K562 (cell line): ENCODE measurements around the gene TSGA10IP.

ENCODE experiments used
- ARID3B ChIP-seq: fragments of 250-450 bp; sonication (Bioruptor Pico); IDR thresholded peaks from 2 replicates; pipeline ENCODE4 v1.4.0; 2020; ENCODE audit warnings: borderline replicate concordance
- KDM4B ChIP-seq, 2 experiments: fragments of 450-650 bp in 1 of 2; sonication (generic) in 1 of 2; IDR thresholded peaks; 2 replicates each; pipeline ENCODE4 v1.6.1; 2016 to 2017; ENCODE audit warnings: borderline replicate concordance in 2 of 2, antibody characterized with exemption in 1 of 2, low read depth in 1 of 2, mild to moderate bottlenecking in 1 of 2
- RBM39 ChIP-seq: fragments of 200-400 bp; formaldehyde crosslinking; optimal IDR thresholded peaks from 2 replicates; pipeline ENCODE3; 2018; ENCODE audit warnings: low read depth, low read length

DNA sequence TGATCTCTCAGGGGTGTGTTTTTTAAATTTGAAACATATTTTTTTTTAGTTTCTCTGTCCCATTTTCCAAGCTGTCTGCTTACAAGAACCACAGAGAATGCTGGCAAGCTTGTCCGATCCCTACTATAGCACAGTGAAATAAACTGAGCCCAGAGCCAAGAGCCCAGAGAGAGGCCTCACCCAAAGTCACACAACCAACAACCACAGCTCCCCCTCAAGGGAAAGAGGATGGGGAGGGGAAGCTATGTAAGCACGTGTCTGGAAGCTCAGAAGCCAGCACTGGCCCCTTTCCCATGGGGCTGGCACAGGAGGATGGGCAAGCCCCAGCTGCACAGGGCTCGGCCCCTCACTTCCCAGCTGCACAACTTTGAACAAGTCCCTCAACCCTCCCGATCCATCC lies 13.0 kb downstream of the TSGA10IP start:
- no peak for TF ChIP-seq RBM39
- no peak for TF ChIP-seq ARID3B (CRISPR knock-in tag)
- TF ChIP-seq KDM4B (IDR thresholded peaks at IDR 0.05; ENCODE audit: borderline replicate concordance in 2 of 2, low read depth in 1 of 2) = no peak
